ENCODE measurements around the gene RIMS1. TPM values are rescaled to one million over a fixed set of nuclear protein-coding genes. Genes with fewer than 3 reads are reported as not detected.

Gene RIMS1
- total RNA-seq, 4 donors from 2014 or later, result 0.17 to 0.89 (median 0.44) TPM

DNA sequence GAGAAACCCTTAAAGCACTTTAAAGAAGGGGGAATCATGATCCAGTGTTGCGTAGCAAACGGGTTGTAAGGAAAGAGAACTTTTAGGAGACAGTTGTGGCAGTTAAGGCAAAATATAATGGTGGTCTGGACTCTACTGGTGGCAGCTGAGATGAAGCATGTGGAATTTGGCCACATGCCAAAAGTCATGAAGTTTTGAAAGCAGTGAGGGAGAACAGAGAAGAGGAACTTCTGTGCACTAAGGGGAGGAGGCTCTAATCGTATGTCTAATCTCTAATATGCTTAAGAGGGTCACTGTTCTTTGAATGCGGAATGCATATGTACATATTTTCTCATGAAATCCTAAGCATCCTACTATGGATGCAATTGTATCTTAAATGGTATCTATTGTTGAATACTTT is 91.5 kb downstream of the RIMS1 start:
- intact Hi-C loops (cut with DNase I), result no loop called here
- no peaks in the 10 kb centered on the region for H3K4me1 ChIP-seq
- no peak for TF ChIP-seq POLR2A (IDR thresholded peaks at IDR 0.05)
- TF ChIP-seq, protein P1, sequence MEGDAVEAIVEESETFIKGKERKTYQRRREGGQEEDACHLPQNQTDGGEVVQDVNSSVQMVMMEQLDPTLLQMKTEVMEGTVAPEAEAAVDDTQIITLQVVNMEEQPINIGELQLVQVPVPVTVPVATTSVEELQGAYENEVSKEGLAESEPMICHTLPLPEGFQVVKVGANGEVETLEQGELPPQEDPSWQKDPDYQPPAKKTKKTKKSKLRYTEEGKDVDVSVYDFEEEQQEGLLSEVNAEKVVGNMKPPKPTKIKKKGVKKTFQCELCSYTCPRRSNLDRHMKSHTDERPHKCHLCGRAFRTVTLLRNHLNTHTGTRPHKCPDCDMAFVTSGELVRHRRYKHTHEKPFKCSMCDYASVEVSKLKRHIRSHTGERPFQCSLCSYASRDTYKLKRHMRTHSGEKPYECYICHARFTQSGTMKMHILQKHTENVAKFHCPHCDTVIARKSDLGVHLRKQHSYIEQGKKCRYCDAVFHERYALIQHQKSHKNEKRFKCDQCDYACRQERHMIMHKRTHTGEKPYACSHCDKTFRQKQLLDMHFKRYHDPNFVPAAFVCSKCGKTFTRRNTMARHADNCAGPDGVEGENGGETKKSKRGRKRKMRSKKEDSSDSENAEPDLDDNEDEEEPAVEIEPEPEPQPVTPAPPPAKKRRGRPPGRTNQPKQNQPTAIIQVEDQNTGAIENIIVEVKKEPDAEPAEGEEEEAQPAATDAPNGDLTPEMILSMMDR (IDR thresholded peaks at IDR 0.05), result no peak
- H3K9me3 ChIP-seq, result no peaks in the 10 kb centered on the region
- no peak overlapping the region for H3K27ac ChIP-seq
- no peaks in the 10 kb centered on the region for H3K36me3 ChIP-seq
- DNase-seq, result no peak
- WGBS, 2 donors, result 52 to 56% methylated on average over 4 of the region's 4 CpGs
- H3K27me3 ChIP-seq, result no peaks in the 10 kb centered on the region
- no peak overlapping the region for H3K4me3 ChIP-seq (replicated peaks in 1 of 3)

DNA sequence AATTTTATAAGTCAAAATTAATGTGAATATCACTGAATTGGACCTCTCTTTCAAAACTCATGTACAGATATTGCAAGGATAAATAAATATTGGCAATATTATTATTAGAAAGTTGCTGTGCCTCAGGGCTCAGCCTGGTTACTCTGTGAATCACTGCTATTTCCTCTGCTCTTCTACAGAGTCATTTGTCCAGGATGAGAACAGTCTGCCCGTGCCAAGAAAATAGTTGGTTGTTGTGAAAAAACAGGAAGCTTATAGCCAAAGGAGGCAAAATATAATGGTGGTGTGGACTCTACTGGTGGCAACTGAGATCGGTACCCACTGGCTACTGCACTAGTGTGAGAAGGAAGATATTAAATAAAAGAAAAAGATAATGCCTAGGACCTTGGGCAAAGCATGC is 93.6 kb downstream of the RIMS1 start:
- Histone ChIP-seq H3K27ac (no peak overlapping the region), H3K27me3 (no peaks in the 10 kb centered on the region), H3K9me3 (no peaks in the 10 kb centered on the region), H3K4me1 (no peaks in the 10 kb centered on the region), H3K4me3 (replicated peaks in 1 of 3) (no peak overlapping the region), H3K36me3 (no peaks in the 10 kb centered on the region)
- TF ChIP-seq POLR2A (IDR thresholded peaks at IDR 0.05), result no peak
- TF ChIP-seq, protein P1 (IDR thresholded peaks at IDR 0.05), result no peak
- 74 to 79% methylated on average over 2 of the region's 2 CpGs for WGBS, 2 donors
- intact Hi-C loops (cut with DNase I), result no loop called here
- DNase-seq, result no peak

DNA sequence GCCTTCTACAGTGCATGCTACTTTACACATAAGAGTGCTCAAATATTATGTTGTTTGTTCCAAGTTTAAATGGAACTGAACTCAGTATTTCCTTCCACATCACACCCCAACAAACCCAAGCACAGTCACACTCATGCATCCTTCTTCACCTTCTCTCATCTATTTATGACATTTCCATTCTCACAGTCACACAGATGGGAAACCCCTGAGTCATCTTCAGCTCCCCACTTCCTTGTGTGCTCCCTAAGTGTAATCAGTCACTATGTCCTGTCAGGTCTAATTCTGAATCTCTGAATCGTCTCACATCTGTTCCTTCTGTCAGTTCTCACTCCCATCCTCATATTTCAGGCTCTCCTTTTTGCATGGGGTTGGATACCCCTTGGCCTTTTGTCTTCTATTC is 96.0 kb downstream of the RIMS1 start:
- TF ChIP-seq POLR2A (IDR thresholded peaks at IDR 0.05), result no peak
- TF ChIP-seq, protein P1 (IDR thresholded peaks at IDR 0.05), result no peak
- 65 to 70% methylated on average over 1 of the region's 1 CpG for WGBS, 2 donors
- Histone ChIP-seq H3K9me3 (no peaks in the 10 kb centered on the region), H3K36me3 (no peaks in the 10 kb centered on the region), H3K27ac (no peak overlapping the region), H3K27me3 (no peaks in the 10 kb centered on the region), H3K4me3 (replicated peaks in 1 of 3) (no peak overlapping the region), H3K4me1 (no peaks in the 10 kb centered on the region)
- intact Hi-C loops (cut with DNase I), result no loop called here
- DNase-seq, result no peak

DNA sequence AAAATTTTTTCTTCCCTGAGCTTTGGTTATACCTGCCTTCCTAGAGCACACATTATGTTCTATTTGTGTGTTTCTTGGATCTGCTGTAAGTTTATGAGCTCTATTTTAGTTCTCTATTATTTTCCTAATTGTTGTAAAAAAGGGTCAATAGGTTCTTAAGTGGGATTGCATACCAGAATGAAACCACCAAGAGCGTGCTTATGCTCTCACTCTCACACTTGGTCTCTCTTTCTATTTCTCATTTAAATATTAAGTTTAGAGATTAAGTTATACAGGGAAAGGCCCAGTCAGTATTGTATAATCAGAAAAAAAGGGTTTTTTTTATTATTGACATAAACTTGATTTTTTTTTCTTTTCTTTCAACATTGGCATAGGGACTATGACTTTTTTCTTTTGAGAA is 96.8 kb downstream of the RIMS1 start:
- TF ChIP-seq, protein P1 (IDR thresholded peaks at IDR 0.05), result no peak
- no peak for TF ChIP-seq POLR2A (IDR thresholded peaks at IDR 0.05)
- DNase-seq, result no peak
- H3K4me1 ChIP-seq, result no peaks in the 10 kb centered on the region
- no peak overlapping the region for H3K4me3 ChIP-seq (replicated peaks in 1 of 3)
- H3K9me3 ChIP-seq, result no peaks in the 10 kb centered on the region
- H3K36me3 ChIP-seq, result no peaks in the 10 kb centered on the region
- intact Hi-C loops (cut with DNase I), result no loop called here
- WGBS, 2 donors, result 65 to 66% methylated on average over 1 of the region's 1 CpG
- no peak overlapping the region for H3K27ac ChIP-seq
- H3K27me3 ChIP-seq, result no peaks in the 10 kb centered on the region

DNA sequence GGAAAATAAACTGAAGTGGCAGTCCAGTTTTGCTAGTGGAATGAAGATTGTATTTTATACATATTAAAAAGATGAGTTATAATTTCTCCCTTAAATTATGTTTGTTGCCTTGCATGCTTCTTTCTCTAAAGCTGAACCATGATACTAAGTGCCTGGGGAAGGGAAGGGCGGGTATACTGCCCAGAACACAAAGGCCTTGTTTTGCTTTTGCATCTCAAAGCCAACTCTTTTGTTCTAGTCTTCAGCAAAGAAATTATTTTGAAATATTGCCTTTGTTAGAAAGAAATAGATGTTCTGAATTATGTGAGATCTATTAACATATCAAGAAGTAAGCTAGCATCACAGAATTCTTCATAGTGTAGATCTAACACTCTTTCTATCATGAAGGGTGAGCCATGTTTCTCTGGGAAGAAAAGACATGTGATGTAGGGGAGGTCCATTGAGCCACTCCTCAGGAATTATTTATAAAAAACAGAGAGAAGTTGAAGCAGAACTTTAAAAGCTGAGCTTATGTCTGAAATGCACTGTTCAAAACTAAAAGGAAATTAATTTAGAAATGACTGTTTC is 108.4 kb downstream of the RIMS1 start:
- TF ChIP-seq, protein P1 (IDR thresholded peaks at IDR 0.05), result no peak
- TF ChIP-seq POLR2A (IDR thresholded peaks at IDR 0.05), result no peak
- intact Hi-C loops (cut with DNase I), result no loop called here
- no peaks in the 10 kb centered on the region for H3K36me3 ChIP-seq
- H3K27me3 ChIP-seq, result no peaks in the 10 kb centered on the region
- no peak overlapping the region for H3K4me3 ChIP-seq (replicated peaks in 1 of 3)
- 72 to 84% methylated on average over 1 of the region's 1 CpG for WGBS, 2 donors
- DNase-seq, result no peak
- no peaks in the 10 kb centered on the region for H3K4me1 ChIP-seq
- H3K9me3 ChIP-seq, result no peaks in the 10 kb centered on the region
- H3K27ac ChIP-seq, result no peak overlapping the region
